ENCODE data around the gene MAP1S.
A peak's percentile ranks its signal among the peaks of the same experiment; 100 is the strongest.
"Not testable (repeated sequence)": the region's sequence is repeated elsewhere in the genome, so short reads cannot be mapped to it uniquely, and the experiment has no call there.

The MAP1S gene

DNA sequence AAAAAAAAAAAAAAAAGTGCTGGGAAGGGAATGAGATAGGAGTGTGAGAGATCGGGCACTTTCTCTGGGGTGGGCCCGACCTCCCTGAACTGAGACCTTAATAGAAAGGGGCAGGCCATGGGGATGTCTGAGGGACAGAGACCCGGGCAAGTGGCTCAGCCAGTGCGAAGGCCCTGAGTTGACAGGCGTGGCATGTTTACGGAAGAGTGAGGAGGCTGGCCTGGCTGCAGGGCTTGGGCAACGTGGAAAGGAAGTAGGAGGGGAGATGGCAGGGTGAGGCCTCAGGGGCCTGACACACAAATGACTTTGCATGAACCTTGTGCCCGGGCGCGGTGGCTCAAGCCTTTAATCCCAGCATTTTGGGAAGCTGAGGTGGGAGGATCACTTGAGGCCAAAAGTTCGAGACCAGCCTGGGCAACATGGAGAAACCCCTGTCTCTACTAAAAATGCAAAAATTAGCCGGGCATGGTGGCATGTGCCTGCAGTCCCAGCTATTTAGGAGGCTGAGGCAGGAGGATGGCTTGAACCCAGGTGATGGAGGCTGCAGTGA, 45.9 kb downstream of the MAP1S start:
- DNase-seq, result no peak

DNA sequence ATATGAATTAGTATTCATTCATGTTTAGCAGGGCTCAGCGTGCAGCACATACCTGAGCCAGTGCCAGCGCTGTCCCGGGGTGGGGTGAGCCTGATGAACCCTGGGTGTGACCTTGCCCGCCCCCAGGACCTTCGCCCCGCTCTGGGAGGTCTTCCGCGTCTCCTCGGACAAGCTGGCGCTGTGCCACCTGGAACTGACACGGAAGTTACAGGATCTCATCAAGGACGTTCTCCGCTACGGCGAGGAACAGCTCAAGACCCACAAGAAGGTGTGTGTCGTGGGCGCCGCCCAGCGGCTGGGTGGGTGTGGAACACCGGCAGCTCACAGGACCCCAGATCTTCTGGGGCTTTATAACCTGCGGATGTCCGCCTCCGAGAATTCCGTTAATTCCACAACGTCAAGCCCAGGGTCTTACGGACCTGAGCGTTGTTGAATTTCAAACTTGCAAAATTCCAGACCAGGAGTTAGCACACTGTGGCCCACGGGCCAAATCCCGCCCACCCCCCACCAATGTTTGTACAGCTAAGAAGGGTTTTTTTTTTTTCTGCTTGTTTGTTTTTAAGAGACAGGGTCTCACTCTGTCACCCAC, 47.4 kb downstream of the MAP1S start:
- DNase-seq, result peak; percentile 30

DNA sequence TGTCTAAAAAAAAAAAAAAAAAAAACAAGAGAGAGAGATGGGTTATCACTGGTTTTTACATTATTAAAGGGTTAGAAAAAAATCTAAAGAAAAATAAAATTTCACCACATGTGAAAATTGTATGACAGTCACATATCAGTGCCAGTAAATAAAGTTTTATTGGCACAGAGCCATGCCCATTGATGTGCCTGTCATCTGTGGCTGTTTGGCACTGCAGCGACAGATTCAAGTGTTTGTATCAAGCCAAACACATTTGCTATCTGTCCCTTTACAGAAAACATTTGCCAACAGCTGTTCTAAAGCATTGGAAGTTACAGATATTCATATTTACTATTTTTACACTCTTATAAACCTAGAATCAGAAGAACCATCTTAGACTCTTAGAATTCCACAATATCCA, 48.3 kb downstream of the MAP1S start:
- DNase-seq, result no peak

DNA sequence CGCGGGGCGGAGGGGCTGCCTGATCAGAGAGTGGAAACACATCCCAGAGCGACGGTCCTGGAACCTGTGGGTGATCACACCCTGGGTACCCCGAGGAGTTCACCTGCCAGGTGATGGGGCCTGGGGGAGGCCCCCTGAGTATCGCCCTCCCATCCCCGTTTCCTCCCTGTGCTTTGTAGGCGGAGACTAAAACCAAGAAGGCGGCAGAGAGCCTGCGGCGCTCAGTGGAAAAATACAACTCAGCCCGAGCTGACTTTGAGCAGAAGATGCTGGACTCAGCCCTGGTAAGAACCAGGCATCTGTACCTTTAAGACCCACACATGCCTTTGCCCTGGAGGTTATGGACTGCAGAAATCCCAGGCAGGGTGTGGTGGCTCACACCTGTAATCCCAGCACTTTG, 51.3 kb downstream of the MAP1S start:
- DNase-seq, result no peak

DNA sequence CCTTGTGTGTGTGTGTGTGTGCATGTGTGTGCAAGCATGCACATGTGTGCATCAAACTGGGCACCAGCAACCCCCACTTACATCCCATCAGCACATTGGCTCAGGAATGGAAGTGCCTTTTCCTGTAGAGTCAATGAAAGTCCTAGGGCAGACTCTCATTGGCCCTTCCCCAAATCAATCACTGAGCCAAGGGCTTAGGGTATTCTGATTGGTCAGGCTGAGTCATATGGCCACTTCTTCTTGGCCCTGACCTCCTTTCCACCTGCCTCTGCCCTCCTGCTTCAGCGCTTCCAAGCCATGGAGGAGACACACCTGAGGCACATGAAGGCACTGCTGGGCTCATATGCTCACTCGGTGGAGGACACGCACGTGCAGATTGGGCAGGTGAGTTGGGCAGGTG, 52.9 kb downstream of the MAP1S start:
- DNase-seq, result no peak

DNA sequence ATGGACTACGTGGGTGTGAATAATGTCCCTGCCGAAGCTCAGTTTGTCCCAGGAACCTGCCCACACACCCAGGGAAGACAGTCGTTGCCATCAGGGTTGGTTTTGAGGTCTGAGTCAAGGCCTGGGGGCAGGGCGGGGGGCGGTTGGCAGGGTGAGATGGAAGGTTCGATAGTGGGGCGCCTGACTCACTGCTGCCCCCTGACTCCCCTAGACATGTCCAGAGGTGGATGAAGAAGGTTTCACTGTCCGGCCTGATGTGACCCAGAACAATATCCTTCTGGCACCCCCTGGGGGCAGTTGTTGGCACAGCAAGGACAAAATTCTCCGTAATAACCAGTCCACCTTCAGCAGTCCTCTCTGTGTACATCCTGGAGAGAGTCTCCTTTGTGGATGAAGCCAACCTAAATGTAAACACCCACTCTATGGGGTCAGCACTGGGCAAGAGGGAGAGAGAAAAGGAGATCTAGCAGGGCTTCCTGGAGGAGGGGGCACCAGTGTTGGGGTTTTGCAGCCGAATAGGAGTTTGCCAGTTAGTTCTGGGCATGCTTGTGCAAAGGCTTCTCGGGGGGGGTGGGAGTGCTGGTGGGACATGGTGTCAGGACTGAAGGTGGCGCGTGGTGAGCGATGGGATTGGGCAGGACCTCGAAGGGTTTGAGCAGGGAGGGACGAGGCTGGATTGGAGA, 56.1 kb downstream of the MAP1S start:
- no peak for DNase-seq

DNA sequence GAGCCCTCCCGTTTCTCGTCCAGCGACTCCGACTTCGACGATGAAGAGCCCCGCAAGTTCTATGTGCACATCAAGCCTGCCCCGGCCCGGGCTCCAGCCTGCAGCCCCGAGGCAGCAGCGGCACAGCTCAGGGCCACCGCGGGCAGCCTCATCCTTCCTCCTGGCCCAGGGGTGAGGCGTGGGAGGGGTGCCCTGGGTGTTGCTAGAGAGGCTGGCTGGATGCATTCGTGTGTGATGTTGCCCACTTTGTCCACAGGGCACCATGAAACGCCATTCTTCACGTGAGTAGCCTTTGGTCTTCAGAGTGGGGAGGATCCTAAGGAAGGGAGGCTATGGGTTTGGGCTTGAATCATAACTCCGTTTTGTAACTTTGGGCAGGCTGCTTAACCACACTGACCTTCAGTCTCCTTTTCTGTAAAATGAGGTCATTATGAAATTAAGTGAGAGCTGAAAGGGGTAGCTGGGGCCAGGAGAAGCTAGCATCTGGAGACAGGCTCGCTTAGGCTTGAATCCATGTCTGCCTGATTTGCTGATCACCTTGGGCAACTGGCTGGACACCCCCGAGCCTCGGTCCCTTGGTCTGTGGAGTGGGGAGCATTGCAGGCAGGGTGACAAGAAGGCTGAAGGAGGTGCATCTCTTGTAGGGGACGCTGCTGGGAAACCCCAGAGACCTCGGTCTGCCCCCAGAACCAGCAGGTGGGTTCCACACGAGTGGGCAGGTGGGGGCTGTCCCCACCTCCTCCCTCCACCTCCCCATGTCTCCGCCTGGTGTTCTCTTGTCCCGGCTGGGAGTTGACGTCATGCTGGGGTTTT, 56.9 kb downstream of the MAP1S start:
- DNase-seq, result no peak

DNA sequence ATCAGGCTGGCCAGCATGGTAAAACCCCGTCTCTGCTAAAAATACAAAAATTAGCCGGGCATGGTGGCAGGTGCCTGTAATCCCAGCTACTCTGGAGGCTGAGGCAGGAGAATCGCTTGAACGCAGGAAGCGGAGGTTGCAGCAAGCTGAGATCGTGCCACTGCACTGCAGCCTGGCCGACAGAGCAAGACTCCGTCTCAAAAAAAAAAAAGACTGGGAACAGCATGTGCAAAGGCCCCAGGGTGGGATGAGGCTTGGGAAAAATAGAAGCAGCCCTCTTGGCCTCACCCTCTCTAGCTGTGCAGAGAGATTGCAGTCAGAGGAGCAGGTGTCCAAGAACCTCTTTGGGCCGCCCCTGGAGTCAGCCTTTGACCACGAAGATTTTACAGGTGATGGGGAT, 58.6 kb downstream of the MAP1S start:
- not testable (repeated sequence) for DNase-seq

DNA sequence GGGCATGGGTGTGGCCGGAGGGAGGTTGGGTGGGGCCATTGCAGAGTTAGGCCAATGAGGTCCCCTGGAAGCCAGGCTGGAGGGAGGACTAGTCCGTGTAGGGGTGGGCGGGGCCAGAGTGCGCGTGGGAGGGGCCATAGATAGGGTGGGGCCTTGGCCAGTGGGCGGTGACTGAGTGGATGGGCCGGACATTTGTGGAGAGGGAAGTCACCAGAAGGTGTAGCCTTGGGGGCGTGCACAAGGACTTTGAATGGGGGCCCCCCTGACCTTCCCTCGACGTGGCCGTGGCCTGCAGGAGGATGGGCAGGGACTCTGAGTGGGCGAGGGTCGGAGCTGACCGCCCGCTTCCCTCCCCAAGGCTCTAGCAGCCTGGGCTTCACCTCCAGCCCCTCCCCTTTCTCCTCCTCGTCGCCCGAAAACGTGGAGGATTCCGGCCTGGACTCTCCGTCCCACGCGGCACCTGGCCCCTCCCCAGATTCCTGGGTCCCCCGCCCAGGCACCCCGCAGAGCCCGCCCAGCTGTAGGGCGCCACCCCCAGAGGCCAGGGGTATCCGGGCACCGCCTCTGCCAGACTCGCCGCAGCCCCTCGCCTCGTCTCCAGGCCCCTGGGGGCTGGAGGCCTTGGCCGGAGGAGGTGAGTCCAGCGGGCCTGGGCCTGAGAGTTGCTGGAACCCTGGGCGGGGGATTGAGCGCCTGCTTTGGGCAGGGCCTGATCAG, 59.1 kb downstream of the MAP1S start:
- no peak for DNase-seq

DNA sequence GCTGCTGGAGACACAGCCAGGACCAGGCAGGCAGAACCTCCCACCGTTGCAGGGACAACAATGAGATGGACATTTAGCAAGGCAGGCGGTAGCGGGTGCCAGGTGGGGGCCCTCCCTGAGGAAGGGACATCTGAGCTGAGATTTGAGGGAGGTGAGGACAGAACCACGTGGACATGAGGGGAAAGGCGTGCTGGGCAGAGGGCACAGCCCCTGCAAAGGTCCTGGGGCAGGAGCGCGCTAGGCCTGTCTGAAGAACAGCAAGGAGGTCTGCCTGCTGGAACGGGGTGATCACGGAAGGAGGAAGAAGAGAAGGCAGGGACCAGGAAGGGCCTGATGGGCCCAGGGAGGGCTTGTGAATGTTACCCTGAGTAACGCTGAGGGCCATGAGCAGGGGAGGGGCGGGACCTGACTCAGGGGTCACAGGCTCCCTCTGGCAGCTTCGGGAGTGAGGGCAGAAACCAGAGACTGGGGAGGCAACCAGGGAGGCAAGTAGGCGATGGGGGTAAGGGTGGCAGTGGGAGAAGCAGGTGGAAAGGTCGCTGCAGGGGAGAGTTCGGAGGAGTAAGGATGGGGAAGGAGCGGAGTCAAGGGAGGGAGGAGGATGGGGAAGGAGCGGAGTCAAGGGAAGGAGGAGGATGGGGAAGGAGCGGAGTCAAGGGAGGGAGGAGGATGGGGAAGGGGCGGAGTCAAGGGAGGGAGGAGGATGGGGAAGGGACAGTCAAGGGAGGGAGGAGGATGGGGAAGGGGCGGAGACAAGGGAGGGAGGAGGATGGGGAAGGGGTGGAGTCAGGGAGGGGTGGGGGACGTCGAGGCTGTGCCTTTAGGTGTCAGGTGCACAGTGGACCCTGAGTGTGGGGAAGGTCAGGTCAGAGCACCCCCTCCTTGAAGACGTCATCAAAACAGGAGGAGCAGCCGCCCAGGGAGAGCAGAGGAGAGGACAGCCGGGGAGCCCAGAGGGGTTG, 60.0 kb downstream of the MAP1S start:
- DNase-seq, result no peak

DNA sequence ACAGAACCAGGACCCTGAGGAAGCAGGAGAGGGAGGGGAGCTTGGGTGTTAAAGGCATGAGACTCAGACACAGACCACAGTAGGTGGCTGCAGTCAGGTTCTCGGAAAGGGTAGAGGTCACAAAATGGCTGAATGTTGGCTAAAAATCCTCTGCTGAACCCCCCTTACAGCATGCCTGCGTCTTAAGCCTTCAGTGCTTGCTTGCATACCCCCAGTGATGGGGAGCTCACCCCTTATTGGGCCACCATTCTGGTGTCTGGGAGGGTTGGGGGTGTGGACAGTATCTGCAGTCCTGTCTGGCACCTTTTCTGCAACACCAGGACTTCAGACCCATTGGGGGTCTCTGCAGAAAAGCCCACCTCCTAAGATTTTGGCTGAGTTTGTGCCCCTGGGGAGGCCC, 61.5 kb downstream of the MAP1S start:
- no peak for DNase-seq

DNA sequence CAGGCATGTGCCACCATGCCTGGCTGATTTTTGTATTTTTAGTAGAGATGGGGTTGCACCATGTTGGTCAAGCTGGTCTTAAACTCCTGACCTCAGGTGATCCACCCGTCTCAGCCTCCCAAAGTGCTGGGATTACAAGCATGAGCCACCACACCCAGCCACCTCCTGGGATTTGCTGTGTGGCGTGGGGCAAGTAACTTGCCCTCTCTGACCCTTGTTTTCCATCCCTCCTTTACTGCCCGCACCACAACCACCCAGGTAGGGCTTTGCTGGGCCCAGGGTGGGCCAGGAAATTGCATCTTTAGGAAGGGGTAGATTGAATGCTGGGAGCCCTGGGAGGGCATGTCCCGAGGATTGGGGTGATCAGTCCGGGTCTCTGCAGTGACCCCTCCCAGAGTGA, 64.4 kb downstream of the MAP1S start:
- not testable (repeated sequence) for DNase-seq
